ENCODE measurements around the gene SYNE1. TPM values are rescaled to one million over a fixed set of nuclear protein-coding genes. Genes with fewer than 3 reads are reported as not detected.
"Not testable (repeated sequence)": the region's sequence is repeated elsewhere in the genome, so short reads cannot be mapped to it uniquely, and the experiment has no call there.

Gene SYNE1
- total RNA-seq, 4 donors from 2014 or later: 120 to 163 (median 137) TPM

DNA sequence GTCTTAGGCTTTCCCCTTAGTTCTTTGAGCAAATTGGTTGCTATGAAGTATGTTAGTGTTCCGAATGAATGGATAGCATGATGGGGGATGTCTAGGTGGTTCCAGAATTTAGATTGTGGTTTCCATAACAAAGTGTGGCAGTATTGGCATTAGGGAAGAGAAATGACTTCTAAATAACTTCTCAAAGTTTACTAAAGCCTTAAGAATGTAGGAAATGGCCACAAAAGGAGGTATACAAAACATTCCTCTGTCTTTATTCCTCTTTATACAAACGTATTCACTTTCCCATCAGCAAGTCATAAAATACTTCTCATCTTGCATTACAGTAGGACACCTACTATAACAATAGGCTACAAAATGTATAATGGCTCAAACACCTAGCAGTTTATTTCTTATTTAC, 550.1 kb downstream of the SYNE1 start:
- Histone ChIP-seq H3K9me3 (peaks cover 0 to 5% (median 0%) of the 10 kb centered on the region in 4 donors), H3K4me3 (no peak overlapping the region), H3K36me3 (no peaks in the 10 kb centered on the region), H3K4me1 (no peaks in the 10 kb centered on the region), H3K27ac (no peak overlapping the region), H3K27me3 (no peaks in the 10 kb centered on the region)
- TF ChIP-seq POLR2A (IDR thresholded peaks at IDR 0.05) (no peak), EP300 (IDR thresholded peaks at IDR 0.05) (no peak)
- TF ChIP-seq, protein P1, sequence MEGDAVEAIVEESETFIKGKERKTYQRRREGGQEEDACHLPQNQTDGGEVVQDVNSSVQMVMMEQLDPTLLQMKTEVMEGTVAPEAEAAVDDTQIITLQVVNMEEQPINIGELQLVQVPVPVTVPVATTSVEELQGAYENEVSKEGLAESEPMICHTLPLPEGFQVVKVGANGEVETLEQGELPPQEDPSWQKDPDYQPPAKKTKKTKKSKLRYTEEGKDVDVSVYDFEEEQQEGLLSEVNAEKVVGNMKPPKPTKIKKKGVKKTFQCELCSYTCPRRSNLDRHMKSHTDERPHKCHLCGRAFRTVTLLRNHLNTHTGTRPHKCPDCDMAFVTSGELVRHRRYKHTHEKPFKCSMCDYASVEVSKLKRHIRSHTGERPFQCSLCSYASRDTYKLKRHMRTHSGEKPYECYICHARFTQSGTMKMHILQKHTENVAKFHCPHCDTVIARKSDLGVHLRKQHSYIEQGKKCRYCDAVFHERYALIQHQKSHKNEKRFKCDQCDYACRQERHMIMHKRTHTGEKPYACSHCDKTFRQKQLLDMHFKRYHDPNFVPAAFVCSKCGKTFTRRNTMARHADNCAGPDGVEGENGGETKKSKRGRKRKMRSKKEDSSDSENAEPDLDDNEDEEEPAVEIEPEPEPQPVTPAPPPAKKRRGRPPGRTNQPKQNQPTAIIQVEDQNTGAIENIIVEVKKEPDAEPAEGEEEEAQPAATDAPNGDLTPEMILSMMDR (IDR thresholded peaks at IDR 0.05): no peak
- WGBS, 2 donors: 70 to 75% methylated on average over 2 of the region's 2 CpGs
- no peak for DNase-seq (ENCODE audit: low spot score in 2 of 2)

GRCh38 chr6:152086223-152086873, 550.8 kb downstream of the SYNE1 start:
- DNase-seq (ENCODE audit: low spot score in 2 of 2): no peak
- Histone ChIP-seq H3K36me3 (no peaks in the 10 kb centered on the region), H3K27me3 (no peaks in the 10 kb centered on the region), H3K4me3 (no peak overlapping the region), H3K4me1 (no peaks in the 10 kb centered on the region), H3K27ac (no peak overlapping the region), H3K9me3 (peaks cover 0 to 5% (median 0%) of the 10 kb centered on the region in 4 donors)
- 94 to 95% methylated on average over 3 of the region's 3 CpGs for WGBS, 2 donors
- no peak for TF ChIP-seq EP300 (IDR thresholded peaks at IDR 0.05)
- TF ChIP-seq POLR2A (IDR thresholded peaks at IDR 0.05): no peak
- TF ChIP-seq, protein P1 (IDR thresholded peaks at IDR 0.05): no peak

GRCh38 chr6:152085451-152085921, 551.7 kb downstream of the SYNE1 start:
- no peaks in the 10 kb centered on the region for H3K4me1 ChIP-seq
- no peak overlapping the region for H3K4me3 ChIP-seq
- H3K9me3 ChIP-seq: peaks cover 0 to 5% (median 0%) of the 10 kb centered on the region in 4 donors
- H3K36me3 ChIP-seq: no peaks in the 10 kb centered on the region
- TF ChIP-seq, protein P1 (IDR thresholded peaks at IDR 0.05): no peak
- TF ChIP-seq POLR2A (IDR thresholded peaks at IDR 0.05) (no peak), EP300 (IDR thresholded peaks at IDR 0.05) (no peak)
- DNase-seq (ENCODE audit: low spot score in 2 of 2): no peak
- H3K27ac ChIP-seq: no peak overlapping the region
- H3K27me3 ChIP-seq: no peaks in the 10 kb centered on the region
- WGBS, 2 donors: 66 to 74% methylated on average over 4 of the region's 4 CpGs

DNA sequence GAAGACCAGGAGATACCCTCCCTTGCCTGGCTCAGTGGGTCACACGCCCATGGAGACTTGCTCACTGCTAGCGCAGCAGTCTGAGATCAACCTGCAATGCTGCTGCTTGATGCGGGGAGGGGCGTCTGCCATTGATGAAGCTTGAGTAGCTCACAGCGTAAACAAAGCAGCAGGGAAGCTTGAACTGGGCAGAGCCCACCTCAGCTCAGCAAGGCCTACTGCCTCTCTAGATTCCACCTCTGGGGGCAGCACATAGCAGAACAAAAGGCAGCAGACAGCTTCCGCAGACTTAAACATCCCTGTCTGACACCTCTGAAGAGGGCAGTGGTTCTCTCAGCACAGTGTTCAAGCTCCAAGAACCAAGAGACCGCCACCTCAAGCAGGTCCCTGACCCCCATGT, 558.4 kb downstream of the SYNE1 start:
- TF ChIP-seq, protein P1 (IDR thresholded peaks at IDR 0.05): no peak
- H3K4me1 ChIP-seq: no peaks in the 10 kb centered on the region
- no peaks in the 10 kb centered on the region for H3K36me3 ChIP-seq
- H3K27ac ChIP-seq: no peak overlapping the region
- peaks cover 0 to 21% (median 4%) of the 10 kb centered on the region in 4 donors for H3K9me3 ChIP-seq
- H3K27me3 ChIP-seq: no peaks in the 10 kb centered on the region
- no peak for DNase-seq (ENCODE audit: low spot score in 2 of 2)
- H3K4me3 ChIP-seq: no peak overlapping the region
- WGBS, 2 donors: 79% methylated on average over 4 to 7 of the region's 7 CpGs

- H3K4me3 ChIP-seq: no peak overlapping the region
- H3K36me3 ChIP-seq: no peaks in the 10 kb centered on the region
- WGBS, 2 donors: 92 to 93% methylated on average over 4 of the region's 4 CpGs
- no peaks in the 10 kb centered on the region for H3K4me1 ChIP-seq
- H3K27ac ChIP-seq: no peak overlapping the region
- no peak for TF ChIP-seq EP300 (IDR thresholded peaks at IDR 0.05)
- TF ChIP-seq, protein P1 (IDR thresholded peaks at IDR 0.05): no peak
- no peak for TF ChIP-seq POLR2A (IDR thresholded peaks at IDR 0.05)
- DNase-seq (ENCODE audit: low spot score in 2 of 2): no peak
- peaks cover 0 to 20% (median 4%) of the 10 kb centered on the region in 4 donors for H3K9me3 ChIP-seq
- H3K27me3 ChIP-seq: no peaks in the 10 kb centered on the region
Observed at GRCh38 chr6:152078001-152078400, 559.2 kb downstream of the SYNE1 start.

- not testable (repeated sequence) for H3K27ac ChIP-seq; H3K4me1 ChIP-seq; DNase-seq (ENCODE audit: low spot score in 2 of 2); H3K27me3 ChIP-seq; H3K4me3 ChIP-seq; H3K36me3 ChIP-seq
- H3K9me3 ChIP-seq: peaks cover 0 to 16% (median 4%) of the 10 kb centered on the region in 4 donors
- 80 to 85% methylated on average over 3 of the region's 3 CpGs for WGBS, 2 donors
Observed at GRCh38 chr6:152076242-152076641, 560.9 kb downstream of the SYNE1 start.
